H9 (cell line): ENCODE measurements around the gene FAM136A. TPM values are rescaled to one million over a fixed set of nuclear protein-coding genes. Genes with fewer than 3 reads are reported as not detected.

Experiments used
- DNase-seq: peaks from one replicate; pipeline ENCODE4 v3.0.0-alpha.2; 2017
- H2AFZ ChIP-seq: one replicate; pipeline ENCODE4 v1.6.1; 2013; ENCODE audit warnings: mild to moderate bottlenecking, low read length, control low read depth, moderate library complexity
- H2AK5ac ChIP-seq: 2 replicates; pipeline ENCODE4 v1.6.1; 2013; ENCODE audit warnings: low read length, control low read depth, mixed read lengths; ENCODE audit not compliant: insufficient read length
- H2BK120ac ChIP-seq: one replicate; pipeline ENCODE4 v1.6.1; 2013; ENCODE audit warnings: low read depth, mild to moderate bottlenecking, low read length, control low read depth, inconsistent platforms; ENCODE audit not compliant: poor library complexity, severe bottlenecking
- H2BK12ac ChIP-seq: 2 replicates; pipeline ENCODE4 v1.6.1; 2013; ENCODE audit warnings: low read length, control low read depth, mixed read lengths, low read depth; ENCODE audit not compliant: insufficient read length
- H2BK15ac ChIP-seq: 2 replicates; pipeline ENCODE4 v1.6.1; 2013; ENCODE audit warnings: low read depth, low read length, control low read depth
- H2BK20ac ChIP-seq: one replicate; pipeline ENCODE4 v1.6.1; 2013; ENCODE audit warnings: low read depth, mild to moderate bottlenecking, low read length, control low read depth, inconsistent platforms; ENCODE audit not compliant: poor library complexity, severe bottlenecking
- H2BK5ac ChIP-seq: 2 replicates; pipeline ENCODE4 v1.6.1; 2013; ENCODE audit warnings: low read length, control low read depth, mixed read lengths; ENCODE audit not compliant: insufficient read length
- H3K14ac ChIP-seq: 2 replicates; pipeline ENCODE4 v1.6.1; 2013; ENCODE audit warnings: low read length, control low read depth; ENCODE audit not compliant: insufficient read depth
- H3K18ac ChIP-seq: 2 replicates; pipeline ENCODE4 v1.6.1; 2013; ENCODE audit warnings: low read depth, mild to moderate bottlenecking, mixed read lengths, low read length, control low read depth; ENCODE audit not compliant: insufficient read length
- H3K23ac ChIP-seq: 2 replicates; pipeline ENCODE4 v1.6.1; 2013; ENCODE audit warnings: low read length, control low read depth, mixed read lengths, low read depth; ENCODE audit not compliant: insufficient read length
- H3K23me2 ChIP-seq: 2 replicates; pipeline ENCODE4 v1.6.1; 2013; ENCODE audit warnings: low read depth, mild to moderate bottlenecking, mixed read lengths, low read length, control low read depth; ENCODE audit not compliant: insufficient read length, poor library complexity, severe bottlenecking
- H3K27ac ChIP-seq: 2 replicates; pipeline ENCODE4 v1.5.1; 2013; ENCODE audit warnings: low read length, control low read depth, mixed read lengths, low read depth; ENCODE audit not compliant: insufficient read length
- H3K27me3 ChIP-seq: 2 replicates; pipeline ENCODE4 v1.6.1; 2013; ENCODE audit warnings: low read length, control low read depth, inconsistent platforms; ENCODE audit not compliant: insufficient read depth
- H3K4ac ChIP-seq: 2 replicates; pipeline ENCODE4 v1.6.1; 2013; ENCODE audit warnings: low read depth, mild to moderate bottlenecking, control low read depth, inconsistent platforms, low read length, moderate library complexity
- H3K4me1 ChIP-seq: 2 replicates; pipeline ENCODE4 v1.6.1; 2013; ENCODE audit warnings: low read length, control low read depth, inconsistent platforms; ENCODE audit not compliant: insufficient read depth
- H3K4me2 ChIP-seq: 2 replicates; pipeline ENCODE4 v1.6.1; 2013; ENCODE audit warnings: low read length, control low read depth, mixed read lengths; ENCODE audit not compliant: insufficient read length, insufficient read depth
- H3K56ac ChIP-seq: 2 replicates; pipeline ENCODE4 v1.6.1; 2013; ENCODE audit warnings: low read depth, mild to moderate bottlenecking, mixed read lengths, low read length, control low read depth; ENCODE audit not compliant: insufficient read length
- H3K79me1 ChIP-seq: 2 replicates; pipeline ENCODE4 v1.6.1; 2013; ENCODE audit warnings: low read depth, mild to moderate bottlenecking, moderate library complexity, low read length, control low read depth, inconsistent platforms; ENCODE audit not compliant: insufficient read depth, poor library complexity, severe bottlenecking
- H3K79me2 ChIP-seq: 2 replicates; pipeline ENCODE4 v1.6.1; 2013; ENCODE audit warnings: low read length, control low read depth, inconsistent platforms; ENCODE audit not compliant: insufficient read depth
- H3K9ac ChIP-seq: 2 replicates; pipeline ENCODE4 v1.6.1; 2013; ENCODE audit warnings: low read length, control low read depth, mixed read lengths; ENCODE audit not compliant: insufficient read length; ENCODE audit errors: extremely low read depth
- H3K9me3 ChIP-seq: one replicate; pipeline ENCODE4 v1.6.1; 2013; ENCODE audit warnings: low read depth, low read length, inconsistent platforms; ENCODE audit not compliant: control insufficient read depth
- H3T11ph ChIP-seq: one replicate; pipeline ENCODE4 v1.6.1; 2013; ENCODE audit warnings: mild to moderate bottlenecking, low read length, control low read depth, inconsistent platforms
- H4K20me1 ChIP-seq: one replicate; pipeline ENCODE4 v1.6.1; 2013; ENCODE audit not compliant: control insufficient read depth, insufficient read length, insufficient read depth
- H4K5ac ChIP-seq: 2 replicates; pipeline ENCODE4 v1.6.1; 2013; ENCODE audit warnings: low read depth, mild to moderate bottlenecking, mixed read lengths, low read length, control low read depth; ENCODE audit not compliant: insufficient read length
- H4K8ac ChIP-seq: replicated peaks from 2 replicates; pipeline ENCODE4 v1.6.1; 2013; ENCODE audit warnings: low read length, control low read depth, mixed read lengths, low read depth; ENCODE audit not compliant: insufficient read length
- H4K91ac ChIP-seq: 2 replicates; pipeline ENCODE4 v1.6.1; 2013; ENCODE audit warnings: low read depth, mild to moderate bottlenecking, moderate library complexity, mixed read lengths, low read length, control low read depth; ENCODE audit not compliant: insufficient read length
- H3K27ac Mint-ChIP-seq, 3 experiments: 2 replicates in 2 of 3; 3 replicates in 1 of 3; pipeline ENCODE4 v1.8.0; 2020 to 2021; ENCODE audit warnings: mixed read lengths in 3 of 3, mild to moderate bottlenecking in 1 of 3, moderate library complexity in 1 of 3
- H3K27me3 Mint-ChIP-seq: 2 replicates; pipeline ENCODE4 v1.8.0; 2021; ENCODE audit warnings: low read depth, mild to moderate bottlenecking, moderate library complexity, mixed read lengths
- H3K36me3 Mint-ChIP-seq, 3 experiments: 2 replicates in 2 of 3; 3 replicates in 1 of 3; pipeline ENCODE4 v1.8.0; 2020 to 2021; ENCODE audit warnings: low read depth in 3 of 3, mixed read lengths in 3 of 3; ENCODE audit not compliant: insufficient read depth in 1 of 3
- H3K4me1 Mint-ChIP-seq, 2 experiments: 2 replicates each; pipeline ENCODE4 v1.8.0; 2020; ENCODE audit warnings: mixed read lengths in 2 of 2
- H3K4me3 Mint-ChIP-seq, 2 experiments: 2 replicates in 1 of 2; 3 replicates in 1 of 2; pipeline ENCODE4 v1.8.0; 2020 to 2021; ENCODE audit warnings: mild to moderate bottlenecking in 2 of 2, mixed read lengths in 2 of 2, moderate library complexity in 1 of 2
- H3K9me3 Mint-ChIP-seq, 2 experiments: 2 replicates in 1 of 2; 3 replicates in 1 of 2; pipeline ENCODE4 v1.8.0; 2020; ENCODE audit warnings: mild to moderate bottlenecking in 2 of 2, mixed read lengths in 2 of 2, moderate library complexity in 1 of 2
- CTCF ChIP-seq: fragments of 200-600 bp; sonication (generic); conservative IDR thresholded peaks from 3 replicates; pipeline ENCODE4 v1.8.0; 2021; ENCODE audit warnings: antibody characterized with exemption, mild to moderate bottlenecking
- WGBS: extraction: QIAGEN DNeasy Blood & Tissue Kit; methylation state at CpG from one replicate; pipeline ENCODE4 v1.1.7; 2013; ENCODE audit warnings: missing lambda C conversion rate, low lambda C conversion rate, mixed read lengths; ENCODE audit not compliant: insufficient read length; ENCODE audit errors: extremely low coverage; 5-methylcytosine and 5-hydroxymethylcytosine counted together
- total RNA-seq: library from RNA; stranded (reverse); gene quantifications from 2 replicates; pipeline ENCODE4 v1.2.1, GENCODE V29; 2021

The FAM136A gene
- total RNA-seq, 1 experiment from 2014 or later: 118 TPM

- Histone ChIP-seq H2BK15ac (no peak overlapping the region), H3T11ph (no peak overlapping the region), H4K20me1 (no peaks in the 10 kb centered on the region), H4K91ac (no peak overlapping the region), H3K56ac (no peak overlapping the region), H2AFZ (no peak overlapping the region), H3K9me3 (no peaks in the 10 kb centered on the region), H3K18ac (no peak overlapping the region), H3K27me3 (no peaks in the 10 kb centered on the region), H3K4me1 (no peaks in the 10 kb centered on the region; the same call in 1 of the 2 replicates), H4K8ac (no peak overlapping the region), H3K9ac (no peak overlapping the region), H2BK120ac (no peak overlapping the region), H3K79me2 (no peaks in the 10 kb centered on the region), H3K23ac (no peak overlapping the region), H3K23me2 (no peaks in the 10 kb centered on the region), H3K79me1 (no peaks in the 10 kb centered on the region), H3K4ac (no peak overlapping the region), H3K14ac (no peak overlapping the region), H3K4me2 (no peak overlapping the region), H2BK5ac (no peak overlapping the region), H3K27ac (no peak overlapping the region), H2BK12ac (no peak overlapping the region), H2AK5ac (no peak overlapping the region), H2BK20ac (no peak overlapping the region), H4K5ac (no peak overlapping the region)
- Mint-ChIP-seq H3K4me3 (no peak overlapping the region; a peak in 1 of 5 replicates), H3K27me3 (peaks cover 1% of the 10 kb centered on the region), H3K4me1 (peaks cover 10 to 12% of the 10 kb centered on the region in 2 experiments), H3K9me3 (no peaks in the 10 kb centered on the region), H3K27ac (peak overlapping the region in 2 of 3 experiments; percentile 30 to 48; a peak in 4 of 7 replicates), H3K36me3 (no peaks in the 10 kb centered on the region)
- no CpG with 5 or more reads among the region's 6 CpGs for WGBS
- TF ChIP-seq CTCF: no peak
- peak; percentile 59 for DNase-seq
These were observed 27.2 kb upstream of the FAM136A start for GRCh38 chr2:70328921-70329561.
